GM12875 (cell line): ENCODE measurements around the gene ARID1B.

ENCODE experiments used
- H3K4me3 ChIP-seq: one replicate; pipeline ENCODE4 v1.5.1; 2011; ENCODE audit warnings: low read depth, low read length, control low read depth
- CTCF ChIP-seq: IDR thresholded peaks from 2 replicates; pipeline ENCODE4 v1.5.1; 2011; ENCODE audit warnings: low read depth, mild to moderate bottlenecking, control low read depth, inconsistent platforms, low read length, moderate library complexity, borderline replicate concordance; ENCODE audit not compliant: insufficient read depth

Gene ARID1B

GRCh38 chr6:156827382-156827781 is 50.2 kb downstream of the ARID1B start:
- TF ChIP-seq CTCF = no peak
- H3K4me3 ChIP-seq = no peak overlapping the region

GRCh38 chr6:156828280-156828703 is 51.1 kb downstream of the ARID1B start:
- H3K4me3 ChIP-seq = no peak overlapping the region
- no peak for TF ChIP-seq CTCF

GRCh38 chr6:156830126-156830525 is 52.9 kb downstream of the ARID1B start:
- no peak overlapping the region for H3K4me3 ChIP-seq
- no peak for TF ChIP-seq CTCF

GRCh38 chr6:156832231-156832647 is 55.1 kb downstream of the ARID1B start:
- TF ChIP-seq CTCF = no peak
- no peak overlapping the region for H3K4me3 ChIP-seq

GRCh38 chr6:156832669-156833068 is 55.5 kb downstream of the ARID1B start:
- H3K4me3 ChIP-seq = no peak overlapping the region

GRCh38 chr6:156833755-156834154 is 56.6 kb downstream of the ARID1B start:
- no peak for TF ChIP-seq CTCF

More at GRCh38 chr6:156832669-156833068, 55.5 kb downstream of the ARID1B start:
- no peak for TF ChIP-seq CTCF

GRCh38 chr6:156839129-156839528 is 62.0 kb downstream of the ARID1B start:
- TF ChIP-seq CTCF = no peak
- H3K4me3 ChIP-seq = no peak overlapping the region

More at GRCh38 chr6:156833755-156834154, 56.6 kb downstream of the ARID1B start:
- no peak overlapping the region for H3K4me3 ChIP-seq
